Urinary bladder (tissue), 4 donors: ENCODE results near the gene STXBP6. TPM values are rescaled to one million over a fixed set of nuclear protein-coding genes. Genes with fewer than 3 reads are reported as not detected.

Experiments
- DNase-seq: peaks from one replicate; pipeline ENCODE4 v3.0.0-alpha.2; 2015; ENCODE audit errors: extremely low spot score
- H3K27ac ChIP-seq: one replicate; pipeline ENCODE4 v1.5.1; 2013; ENCODE audit warnings: low read depth, mild to moderate bottlenecking, moderate library complexity
- H3K36me3 ChIP-seq: one replicate; pipeline ENCODE4 v1.6.1; 2013; ENCODE audit warnings: mild to moderate bottlenecking, moderate library complexity; ENCODE audit not compliant: insufficient read depth
- H3K4me1 ChIP-seq: one replicate; pipeline ENCODE4 v1.6.1; 2013; ENCODE audit warnings: mild to moderate bottlenecking, moderate library complexity; ENCODE audit not compliant: insufficient read depth
- H3K4me3 ChIP-seq: one replicate; pipeline ENCODE4 v1.5.1; 2013; ENCODE audit warnings: low read depth, low read length
- WGBS: extraction: QIAGEN DNeasy Blood & Tissue Kit; methylation state at CpG from one replicate; pipeline ENCODE4 v1.1.7; 2013; 5-methylcytosine and 5-hydroxymethylcytosine counted together
- polyA plus RNA-seq: library from polyadenylated mRNA; stranded (reverse); fragments of 200-250 nt; gene quantifications from one replicate; pipeline ENCODE4 v1.2.3, GENCODE V29; 2013
- total RNA-seq: library from RNA; depleted of rRNA; stranded (reverse); fragments of >200 nt; gene quantifications from one replicate; pipeline ENCODE4 v1.2.3, GENCODE V29; 2014
- donor health status: healthy with polysubstance abuse.
- donor health status: healthy.

The STXBP6 gene
- total and polyA plus RNA-seq, 2 donors = 25.1 to 42.9 TPM

DNA sequence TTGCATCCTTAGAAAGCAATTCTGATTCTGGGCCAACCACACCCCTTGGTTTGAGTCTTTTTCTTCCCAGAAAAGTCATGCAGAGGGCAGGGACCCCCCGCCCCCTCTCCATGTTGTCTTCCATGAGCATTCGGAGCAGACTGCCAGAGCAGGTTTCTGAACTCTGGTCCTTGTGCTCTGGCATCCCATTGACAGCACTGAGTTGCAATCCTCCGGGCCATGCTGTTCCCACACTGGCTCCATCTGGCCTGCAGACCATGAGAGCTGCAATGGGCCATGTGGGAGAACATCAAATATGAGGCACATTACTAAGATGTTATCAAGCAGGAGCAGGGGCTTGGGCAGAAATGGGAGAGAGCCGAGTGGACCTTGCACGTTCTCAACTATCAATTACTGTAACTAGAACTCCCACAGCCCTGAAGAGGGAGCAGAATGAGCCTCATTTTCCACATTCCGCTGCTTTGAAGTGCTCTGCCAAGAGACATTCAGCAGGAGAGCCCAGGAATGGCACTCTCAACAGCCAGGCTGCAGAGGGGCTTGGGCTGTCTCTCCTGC lies 157.4 kb downstream of the STXBP6 start:
- DNase-seq = no peak
- Histone ChIP-seq H3K4me3 (no peak overlapping the region), H3K27ac (no peak overlapping the region), H3K4me1 (no peaks in the 10 kb centered on the region), H3K36me3 (no peaks in the 10 kb centered on the region)
- WGBS = 72% methylated on average over 6 of the region's 6 CpGs

DNA sequence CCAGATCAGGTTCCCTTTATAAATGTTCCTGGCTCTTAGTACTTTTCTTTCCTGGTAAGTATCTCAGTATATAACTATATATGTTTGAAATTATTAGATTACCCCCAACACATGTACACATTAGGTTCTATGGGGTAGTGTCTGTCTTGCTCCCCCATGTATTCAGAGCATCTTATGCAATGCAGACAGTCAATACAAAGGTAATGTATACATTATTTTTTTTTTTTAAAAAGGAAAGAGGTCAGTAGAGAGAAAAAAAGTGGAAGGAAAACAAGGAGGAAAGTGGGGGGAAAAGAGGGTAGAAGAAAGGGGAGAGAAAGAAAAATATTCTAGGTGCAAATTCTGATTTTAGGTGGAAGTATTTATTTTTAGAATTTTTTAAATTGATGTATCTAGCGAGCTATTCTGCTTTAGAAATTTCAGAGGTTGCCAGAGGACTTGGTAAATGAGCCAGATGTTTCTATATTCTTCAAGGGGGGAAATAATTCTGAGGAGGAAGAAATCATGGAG lies 157.9 kb downstream of the STXBP6 start:
- H3K36me3 ChIP-seq = no peaks in the 10 kb centered on the region
- H3K4me3 ChIP-seq = no peak overlapping the region
- no peak for DNase-seq
- 88% methylated on average over 1 of the region's 1 CpG for WGBS
- no peaks in the 10 kb centered on the region for H3K4me1 ChIP-seq
- H3K27ac ChIP-seq = no peak overlapping the region

DNA sequence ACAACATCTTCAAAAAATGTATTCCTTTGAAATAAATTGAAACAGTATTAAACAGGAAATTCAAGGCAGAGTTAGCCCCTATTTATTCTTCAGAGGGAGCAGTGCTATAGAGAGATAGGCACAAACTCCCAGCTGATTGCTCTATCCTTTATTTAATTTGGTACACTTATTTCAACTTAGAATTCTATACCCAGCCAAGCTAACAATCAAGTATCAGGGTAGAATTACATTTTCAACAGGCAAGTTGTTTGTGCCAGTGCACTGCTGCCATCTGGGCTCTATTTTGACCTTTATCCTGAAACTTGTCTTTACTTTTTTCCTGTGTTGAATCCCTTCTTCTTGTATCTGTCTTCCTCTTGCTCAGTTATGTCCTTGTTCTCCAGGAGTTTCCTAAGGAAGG lies 159.2 kb downstream of the STXBP6 start:
- H3K36me3 ChIP-seq = no peaks in the 10 kb centered on the region
- no peak overlapping the region for H3K27ac ChIP-seq
- no peak overlapping the region for H3K4me3 ChIP-seq
- no peaks in the 10 kb centered on the region for H3K4me1 ChIP-seq
- DNase-seq = no peak

DNA sequence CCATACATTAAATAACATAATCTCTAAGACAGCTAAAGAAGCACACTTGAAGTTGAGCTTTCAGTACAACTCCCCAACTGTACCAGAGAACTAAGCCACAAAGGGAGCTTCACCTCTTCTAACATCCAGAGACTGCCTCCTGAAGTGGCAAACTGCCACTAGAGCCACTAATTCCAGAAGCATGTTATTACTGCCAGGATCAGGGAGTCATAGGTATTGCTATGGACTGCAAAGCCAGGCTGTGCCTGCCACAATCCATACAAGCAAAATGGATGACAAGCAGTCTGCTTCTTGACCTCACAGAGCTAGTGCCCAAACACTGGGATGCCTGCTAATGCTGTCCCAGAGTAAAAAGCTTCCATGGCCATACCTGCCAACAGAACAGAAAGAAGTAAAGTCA lies 160.1 kb downstream of the STXBP6 start:
- H3K4me3 ChIP-seq = no peak overlapping the region
- no peaks in the 10 kb centered on the region for H3K36me3 ChIP-seq
- DNase-seq = no peak
- H3K4me1 ChIP-seq = no peaks in the 10 kb centered on the region
- H3K27ac ChIP-seq = no peak overlapping the region

DNA sequence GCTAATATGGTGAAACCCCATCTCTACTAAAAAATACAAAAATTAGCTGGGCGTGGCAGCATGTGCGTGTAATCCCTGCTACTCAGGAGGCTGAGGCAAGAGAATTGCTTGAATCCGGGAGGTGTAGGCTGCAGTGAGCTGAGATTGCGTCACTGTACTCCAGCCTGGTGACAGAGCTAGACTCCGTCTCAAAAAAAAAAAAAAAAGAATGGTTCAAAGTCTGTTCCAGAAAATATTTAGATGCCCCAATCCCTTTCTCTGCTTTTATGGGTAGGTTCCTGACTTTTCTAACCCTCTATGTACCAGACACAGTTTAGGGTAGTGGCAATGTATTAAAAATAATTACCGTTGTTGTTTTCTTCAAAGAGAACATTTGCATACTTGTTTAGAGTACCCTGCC lies 161.4 kb downstream of the STXBP6 start:
- WGBS = 95% methylated on average over 6 of the region's 6 CpGs
- Histone ChIP-seq H3K36me3 (no peaks in the 10 kb centered on the region), H3K4me1 (no peaks in the 10 kb centered on the region), H3K4me3 (no peak overlapping the region), H3K27ac (no peak overlapping the region)
- no peak for DNase-seq

DNA sequence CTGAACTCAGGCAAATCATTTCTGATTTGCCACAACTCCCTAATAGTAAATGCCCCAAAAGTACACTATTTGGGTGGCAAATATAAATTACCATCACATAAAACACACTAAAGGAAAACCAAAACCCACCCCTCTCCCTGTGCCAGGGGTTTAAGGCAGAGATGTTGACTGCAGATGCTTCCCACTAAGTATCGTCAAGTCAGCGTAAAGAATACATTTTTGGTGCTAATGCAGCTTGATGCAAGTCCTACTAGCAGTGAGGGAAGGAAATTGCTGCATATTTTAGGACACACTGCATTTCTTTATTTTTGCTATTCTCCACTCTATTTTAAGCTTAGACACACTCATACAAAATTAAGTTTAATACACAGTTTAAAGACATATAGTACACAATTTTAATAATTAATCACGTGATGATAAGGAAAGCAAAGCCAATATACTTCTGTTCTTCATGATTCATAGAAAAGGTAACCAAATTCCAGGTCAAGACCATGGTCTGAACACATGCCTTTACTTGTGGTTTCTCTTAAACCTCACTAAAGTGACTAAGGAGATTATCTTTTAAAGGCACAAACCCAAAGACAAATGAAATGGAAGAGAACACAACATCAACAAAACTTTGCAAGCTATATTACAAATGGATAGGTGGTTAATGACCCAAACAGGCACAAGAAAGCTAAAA lies 162.2 kb downstream of the STXBP6 start:
- H3K4me1 ChIP-seq = no peaks in the 10 kb centered on the region
- WGBS = 91% methylated on average over 3 of the region's 3 CpGs
- H3K36me3 ChIP-seq = no peaks in the 10 kb centered on the region
- DNase-seq = no peak
- H3K4me3 ChIP-seq = no peak overlapping the region
- H3K27ac ChIP-seq = no peak overlapping the region

DNA sequence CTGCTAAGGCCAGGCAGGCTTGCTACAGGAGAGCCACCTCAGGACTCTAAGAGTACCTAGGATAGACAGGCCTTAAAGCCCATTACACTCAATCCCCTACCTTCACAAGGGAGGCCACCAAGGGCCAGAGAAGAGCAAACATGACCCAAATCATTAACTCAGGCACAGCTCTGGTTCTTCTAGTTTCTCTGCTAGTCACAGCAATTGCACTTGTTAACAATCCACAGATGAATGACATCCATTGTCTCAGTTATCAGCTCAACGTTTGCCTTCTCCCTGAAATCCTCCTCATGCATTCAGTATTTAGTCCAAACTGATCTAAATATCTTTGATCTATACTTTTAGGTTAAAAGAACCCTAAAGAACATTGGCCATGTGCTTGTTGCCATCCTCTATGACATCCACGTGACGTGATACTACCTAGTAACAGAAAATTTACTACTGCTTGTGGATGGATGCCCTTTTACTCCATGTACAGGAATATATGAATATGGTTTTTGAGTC lies 164.5 kb downstream of the STXBP6 start:
- H3K4me3 ChIP-seq = no peak overlapping the region
- WGBS = 81% methylated on average over 3 of the region's 3 CpGs
- no peak for DNase-seq

DNA sequence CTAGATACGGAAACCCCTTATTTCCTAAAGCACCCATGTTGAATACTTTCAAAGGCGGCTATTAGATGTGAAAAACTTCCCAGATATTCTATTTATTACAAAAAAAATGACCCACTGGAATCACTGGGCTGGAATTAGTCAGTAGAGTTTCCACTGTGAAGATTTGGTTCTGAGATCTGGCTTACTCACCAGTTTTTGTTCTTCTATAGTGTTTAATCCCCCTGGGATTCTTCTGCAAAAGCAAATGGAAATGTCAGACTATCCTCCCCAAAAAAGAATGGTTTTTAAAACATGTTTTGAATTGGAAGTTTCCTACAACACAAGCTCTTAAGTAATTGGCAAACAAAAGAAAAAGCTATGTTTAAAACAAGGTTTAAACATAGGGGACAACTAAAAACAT lies 166.4 kb downstream of the STXBP6 start:
- no peak overlapping the region for H3K4me3 ChIP-seq
- no peaks in the 10 kb centered on the region for H3K4me1 ChIP-seq
- DNase-seq = no peak
- H3K36me3 ChIP-seq = no peaks in the 10 kb centered on the region
- WGBS = 85% methylated on average over 2 of the region's 2 CpGs
- H3K27ac ChIP-seq = no peak overlapping the region

More for the DNA sequence above, 164.5 kb downstream of the STXBP6 start:
- H3K4me1 ChIP-seq = no peaks in the 10 kb centered on the region
- no peaks in the 10 kb centered on the region for H3K36me3 ChIP-seq
- no peak overlapping the region for H3K27ac ChIP-seq

DNA sequence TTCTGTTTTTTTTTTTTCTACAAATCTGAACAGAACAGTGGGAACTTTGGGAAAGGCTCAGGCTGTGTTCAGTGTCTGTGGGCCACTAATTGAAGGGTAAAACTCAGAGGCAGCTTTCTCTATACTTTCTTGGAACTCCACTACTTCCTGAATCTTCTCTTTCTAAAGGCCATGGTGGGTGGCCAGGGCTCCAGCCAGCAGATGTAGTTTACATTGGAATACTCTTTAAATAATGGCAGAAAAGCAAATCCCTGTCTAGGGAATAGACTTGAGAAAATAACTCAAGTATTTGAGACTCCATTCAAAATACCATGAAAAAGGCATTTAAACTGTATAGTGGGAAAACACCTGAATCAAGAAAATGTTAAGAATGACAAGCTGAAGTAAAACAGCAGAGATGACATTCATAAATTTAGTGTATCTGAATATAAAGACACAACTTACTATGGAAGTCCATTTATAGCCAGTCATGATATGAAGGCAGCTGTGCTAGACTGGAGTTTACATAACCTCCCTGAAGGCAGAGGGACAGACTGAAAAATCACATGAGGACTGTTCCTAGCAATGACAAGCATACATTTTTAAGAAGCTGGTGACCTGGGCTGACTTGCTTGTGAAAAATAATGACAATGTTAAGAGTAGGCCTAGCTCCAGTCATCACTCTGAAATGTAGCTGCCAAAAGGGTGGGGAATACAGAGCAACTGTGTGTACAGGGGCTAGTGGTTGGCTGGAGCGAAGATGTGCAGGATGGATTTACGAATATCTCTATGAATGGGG lies 168.6 kb downstream of the STXBP6 start:
- DNase-seq = no peak
- Histone ChIP-seq H3K4me1 (no peaks in the 10 kb centered on the region), H3K4me3 (no peak overlapping the region), H3K36me3 (no peaks in the 10 kb centered on the region), H3K27ac (no peak overlapping the region)
- 90% methylated on average over 2 of the region's 2 CpGs for WGBS

DNA sequence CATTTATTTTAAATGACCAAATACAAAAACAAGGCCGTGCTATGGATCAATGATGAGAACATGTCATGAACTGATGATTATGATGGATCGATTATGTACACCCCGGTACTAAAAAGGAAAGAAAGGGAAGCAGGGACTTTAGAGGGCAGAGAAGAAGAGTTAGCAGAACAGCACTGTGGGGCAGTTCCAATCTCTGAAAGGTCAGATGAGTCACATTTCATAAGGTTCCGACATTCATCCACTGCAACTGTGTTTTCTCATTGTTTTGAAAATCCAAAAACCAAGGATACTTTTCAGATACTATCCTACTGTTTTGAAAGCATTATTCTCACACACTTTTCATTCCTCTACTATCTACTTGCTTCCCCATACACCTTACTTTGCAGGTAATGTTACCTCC lies 169.3 kb downstream of the STXBP6 start:
- 74% methylated on average over 4 of the region's 4 CpGs for WGBS
- Histone ChIP-seq H3K27ac (no peak overlapping the region), H3K4me1 (no peaks in the 10 kb centered on the region), H3K4me3 (no peak overlapping the region), H3K36me3 (no peaks in the 10 kb centered on the region)
- no peak for DNase-seq

DNA sequence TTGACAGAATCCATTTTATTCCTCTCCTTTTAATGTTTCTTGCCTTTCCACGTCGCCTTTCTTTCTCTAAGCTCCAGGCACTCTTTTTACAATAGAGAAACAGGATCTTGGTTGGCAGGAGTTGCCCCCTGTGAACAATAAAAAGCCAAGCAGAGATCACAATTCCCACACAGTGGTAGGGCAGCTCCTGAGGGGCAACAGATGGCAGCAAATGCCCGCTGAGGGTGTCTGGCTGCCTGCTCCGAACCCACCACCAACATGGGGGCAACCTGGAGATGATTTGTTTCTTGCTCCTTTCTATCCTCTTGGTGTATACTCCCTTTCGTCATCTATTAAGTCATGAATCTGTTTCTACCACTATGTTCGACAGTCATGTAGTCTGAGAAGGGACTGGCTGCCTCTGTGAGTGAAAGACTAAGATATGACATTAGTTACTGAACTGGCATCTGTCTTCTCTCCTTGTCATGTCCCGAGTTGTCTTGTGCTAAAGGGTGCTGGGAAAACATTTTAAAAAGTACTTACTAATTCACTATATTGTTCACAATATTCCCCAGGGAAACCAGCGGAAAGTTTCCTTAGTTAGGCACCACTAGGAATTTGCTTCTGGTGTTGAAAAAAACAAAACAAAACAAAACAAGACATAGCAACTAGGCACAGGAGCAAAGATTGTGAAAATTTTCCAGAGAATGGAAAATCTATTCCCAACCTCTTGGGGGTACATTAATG lies 170.1 kb downstream of the STXBP6 start:
- no peaks in the 10 kb centered on the region for H3K36me3 ChIP-seq
- WGBS = 88% methylated on average over 8 of the region's 8 CpGs
- no peak for DNase-seq
- H3K27ac ChIP-seq = no peak overlapping the region
- no peaks in the 10 kb centered on the region for H3K4me1 ChIP-seq
- H3K4me3 ChIP-seq = no peak overlapping the region

DNA sequence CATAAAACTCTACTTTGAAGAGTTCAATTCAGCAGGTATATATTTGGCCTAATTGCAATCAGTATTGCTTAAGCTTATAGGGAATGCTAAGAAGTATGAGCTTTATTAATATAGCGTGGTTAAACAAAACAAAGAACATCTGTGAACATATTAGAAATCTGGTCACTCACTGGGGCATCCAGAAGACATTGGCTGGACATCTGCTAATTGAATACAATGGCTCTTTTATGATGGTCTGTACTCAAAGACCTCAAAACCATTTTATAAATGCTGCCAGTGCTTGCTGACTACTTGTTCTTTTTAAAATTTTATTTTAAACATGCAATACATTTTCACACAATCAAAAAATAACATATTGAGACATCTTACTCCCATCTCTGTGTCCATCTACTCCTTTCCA lies 173.0 kb downstream of the STXBP6 start:
- WGBS = 68% methylated on average over 1 of the region's 1 CpG
- Histone ChIP-seq H3K4me1 (no peaks in the 10 kb centered on the region), H3K36me3 (no peaks in the 10 kb centered on the region), H3K27ac (no peak overlapping the region), H3K4me3 (no peak overlapping the region)
- DNase-seq = no peak

DNA sequence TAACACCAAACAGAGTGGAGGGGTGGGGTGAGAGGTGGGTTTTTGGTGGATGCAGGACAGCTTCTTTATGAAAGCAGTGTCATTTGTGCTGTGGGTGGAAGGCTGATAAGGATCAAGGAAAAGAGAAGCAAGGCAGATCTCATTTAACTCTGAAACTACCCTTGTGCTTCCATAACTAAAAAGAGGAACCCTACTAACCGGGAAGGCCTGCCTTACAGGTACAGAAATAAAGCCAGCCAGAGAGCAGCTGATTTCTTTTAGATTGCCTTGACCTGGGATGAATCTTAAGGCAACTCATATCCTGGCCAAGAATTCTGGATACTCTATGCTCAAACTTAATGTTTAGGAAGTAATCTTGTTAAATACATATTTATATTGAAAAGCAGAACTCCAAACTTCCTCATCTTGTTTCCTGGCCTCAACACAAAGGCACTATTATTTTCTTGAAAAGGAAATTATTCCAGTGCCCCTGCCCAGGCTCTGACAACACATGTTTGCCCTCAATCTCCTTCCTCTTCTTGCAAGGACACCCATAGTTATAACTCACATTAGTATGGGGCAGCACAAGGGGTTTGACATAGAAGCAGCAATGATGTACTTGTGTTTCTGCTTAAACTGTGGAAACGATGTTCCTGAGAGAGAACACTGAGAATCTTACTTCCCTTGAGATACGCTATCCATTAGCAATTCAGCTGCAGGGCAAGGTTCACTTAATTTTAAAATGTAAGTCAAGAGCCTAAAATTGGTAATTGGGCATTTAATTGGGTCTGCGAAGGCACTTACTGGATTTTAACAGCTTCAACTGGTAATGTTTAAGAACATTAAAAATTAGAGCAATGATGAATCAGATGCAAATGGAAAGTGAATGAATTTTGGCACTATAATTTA lies 173.7 kb downstream of the STXBP6 start:
- no peak for DNase-seq
- no peak overlapping the region for H3K27ac ChIP-seq
- no peaks in the 10 kb centered on the region for H3K4me1 ChIP-seq

More for the DNA sequence above, 173.7 kb downstream of the STXBP6 start:
- no peaks in the 10 kb centered on the region for H3K36me3 ChIP-seq
- WGBS = 70% methylated on average over 4 of the region's 4 CpGs
- no peak overlapping the region for H3K4me3 ChIP-seq
